ENCODE results near the gene THAP5. TPM values are rescaled to one million over a fixed set of nuclear protein-coding genes. Genes with fewer than 3 reads are reported as not detected.

Gene THAP5
- total RNA-seq, 1 donor from 2014 or later: 26.3 TPM

Other genes starting within 250 kb of the THAP5 start
- 1.6 and 2.2 TPM in 2 replicates for gene NRCAM, start 113.3 kb downstream of the THAP5 start, total RNA-seq
- gene PNPLA8, start 43.6 kb downstream of the THAP5 start, total RNA-seq: 20.9 and 25.5 TPM in 2 replicates
- 9.0 and 9.9 TPM in 2 replicates for gene DNAJB9, start 168 bp upstream of the THAP5 start, total RNA-seq

Measured in activated B cell treated with CpG ODN at 0.5 μM for 24 hours (primary cell).